Nephron (organoid): ENCODE data around the gene ISL2.

Experiments
- H3K27ac Mint-ChIP-seq, 3 experiments: 2 replicates each; pipeline ENCODE4 v1.8.0; 2020; ENCODE audit warnings: mixed read lengths in 3 of 3, mild to moderate bottlenecking in 2 of 3, moderate library complexity in 1 of 3
- H3K27me3 Mint-ChIP-seq: 2 replicates; pipeline ENCODE4 v1.8.0; 2021; ENCODE audit warnings: low read depth, mild to moderate bottlenecking, moderate library complexity, mixed read lengths
- H3K36me3 Mint-ChIP-seq: 2 replicates; pipeline ENCODE4 v1.8.0; 2020; ENCODE audit warnings: low read depth, mixed read lengths
- H3K4me1 Mint-ChIP-seq: 2 replicates; pipeline ENCODE4 v1.8.0; 2020; ENCODE audit warnings: mixed read lengths
- H3K4me3 Mint-ChIP-seq, 3 experiments: 2 replicates each; pipeline ENCODE4 v1.8.0; 2020; ENCODE audit warnings: mild to moderate bottlenecking in 3 of 3, mixed read lengths in 3 of 3, moderate library complexity in 2 of 3
- H3K9me3 Mint-ChIP-seq: 2 replicates; pipeline ENCODE4 v1.8.0; 2020; ENCODE audit warnings: mixed read lengths
- TF ChIP-seq, protein P1 (sequence below), 3 experiments: fragments of 200-600 bp; sonication (generic); IDR thresholded peaks; one replicate each; pipeline ENCODE4 v1.5.0; 2021; ENCODE audit warnings: antibody characterized with exemption in 3 of 3; ENCODE audit not compliant: unreplicated experiment in 3 of 3

The ISL2 gene

DNA sequence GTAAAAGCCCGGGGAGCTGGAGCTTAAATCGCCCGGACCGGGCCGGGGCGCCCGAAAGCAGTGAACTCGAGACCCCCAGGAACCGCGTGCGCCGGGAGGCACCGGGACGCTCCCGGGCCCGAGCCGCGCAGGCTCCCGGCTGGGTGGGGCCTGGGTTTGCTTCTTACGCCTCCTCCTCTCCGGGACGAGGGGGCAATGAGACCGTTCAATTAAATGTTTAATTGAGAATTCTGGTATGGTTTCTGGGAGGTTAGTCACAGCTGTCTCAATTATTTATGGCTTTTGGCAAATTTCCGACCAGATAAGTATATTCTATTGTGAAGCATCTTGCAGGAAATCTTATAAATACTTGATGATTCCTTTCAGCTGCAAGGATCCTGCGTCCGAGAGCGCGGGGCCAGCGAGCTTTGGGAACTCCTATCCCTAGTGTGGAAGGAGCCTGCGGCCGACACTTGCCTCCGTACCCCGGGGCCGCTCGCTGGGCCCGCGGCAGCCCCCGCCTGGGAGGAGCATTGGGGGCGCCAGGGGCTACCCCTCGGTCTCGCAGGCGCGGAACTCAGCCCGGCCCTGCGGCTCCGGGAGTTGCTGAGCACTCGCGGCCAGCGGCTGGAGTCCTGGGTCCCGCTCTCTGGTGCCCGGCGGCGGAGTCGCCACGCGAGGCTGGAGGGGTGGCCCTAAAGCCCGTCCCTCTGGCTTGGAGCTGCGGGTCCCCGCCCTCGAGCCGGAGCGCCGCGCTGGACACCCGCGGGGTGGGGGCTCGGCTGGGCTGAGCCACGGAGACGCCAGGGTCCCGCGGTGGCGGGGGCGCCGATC lies 10.3 kb downstream of the ISL2 start:
- TF ChIP-seq, protein P1, sequence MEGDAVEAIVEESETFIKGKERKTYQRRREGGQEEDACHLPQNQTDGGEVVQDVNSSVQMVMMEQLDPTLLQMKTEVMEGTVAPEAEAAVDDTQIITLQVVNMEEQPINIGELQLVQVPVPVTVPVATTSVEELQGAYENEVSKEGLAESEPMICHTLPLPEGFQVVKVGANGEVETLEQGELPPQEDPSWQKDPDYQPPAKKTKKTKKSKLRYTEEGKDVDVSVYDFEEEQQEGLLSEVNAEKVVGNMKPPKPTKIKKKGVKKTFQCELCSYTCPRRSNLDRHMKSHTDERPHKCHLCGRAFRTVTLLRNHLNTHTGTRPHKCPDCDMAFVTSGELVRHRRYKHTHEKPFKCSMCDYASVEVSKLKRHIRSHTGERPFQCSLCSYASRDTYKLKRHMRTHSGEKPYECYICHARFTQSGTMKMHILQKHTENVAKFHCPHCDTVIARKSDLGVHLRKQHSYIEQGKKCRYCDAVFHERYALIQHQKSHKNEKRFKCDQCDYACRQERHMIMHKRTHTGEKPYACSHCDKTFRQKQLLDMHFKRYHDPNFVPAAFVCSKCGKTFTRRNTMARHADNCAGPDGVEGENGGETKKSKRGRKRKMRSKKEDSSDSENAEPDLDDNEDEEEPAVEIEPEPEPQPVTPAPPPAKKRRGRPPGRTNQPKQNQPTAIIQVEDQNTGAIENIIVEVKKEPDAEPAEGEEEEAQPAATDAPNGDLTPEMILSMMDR (IDR thresholded peaks at IDR 0.05; ENCODE audit: unreplicated experiment in 3 of 3), result no peak
- Mint-ChIP-seq H3K4me1 (peaks cover 15% of the 10 kb centered on the region), H3K9me3 (peaks cover 2% of the 10 kb centered on the region), H3K4me3 (peak overlapping the region; percentile 62 to 75 (median 65)), H3K27me3 (peaks cover 91% of the 10 kb centered on the region), H3K27ac (no peak overlapping the region), H3K36me3 (peaks cover 13% of the 10 kb centered on the region)

DNA sequence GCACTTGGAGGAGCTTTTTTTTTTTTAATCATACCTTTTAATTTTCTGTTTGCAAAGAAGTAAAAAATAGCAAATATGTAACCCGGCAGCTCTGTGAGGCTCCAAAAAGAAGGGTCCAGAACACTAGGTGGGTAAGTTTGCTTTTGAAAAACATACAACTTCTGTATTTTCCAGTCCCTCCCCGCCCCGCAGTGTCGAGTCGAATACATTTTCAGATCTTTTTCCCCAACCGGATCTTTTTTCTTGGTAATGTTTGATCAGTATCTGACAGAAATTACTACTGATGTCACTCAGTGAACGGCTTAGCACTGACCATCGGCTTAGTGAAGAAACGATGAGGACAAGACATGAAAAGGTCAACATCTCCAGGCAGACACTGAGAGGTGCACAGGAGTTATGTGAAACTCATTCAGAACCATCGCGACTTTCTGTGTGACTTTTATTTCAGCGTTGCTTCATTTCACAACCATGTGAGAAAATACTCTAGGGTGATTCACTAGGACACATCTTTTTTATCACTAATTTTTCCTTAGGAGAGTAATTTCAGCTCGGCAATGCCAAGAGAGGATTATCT lies 11.0 kb downstream of the ISL2 start:
- Mint-ChIP-seq H3K36me3 (peaks cover 13% of the 10 kb centered on the region), H3K27me3 (peaks cover 93% of the 10 kb centered on the region), H3K27ac (no peak overlapping the region), H3K9me3 (peaks cover 2% of the 10 kb centered on the region), H3K4me3 (peak overlapping the region; percentile 61 to 66 (median 64)), H3K4me1 (peaks cover 11% of the 10 kb centered on the region)
- TF ChIP-seq, protein P1 (IDR thresholded peaks at IDR 0.05; ENCODE audit: unreplicated experiment in 3 of 3), result no peak

DNA sequence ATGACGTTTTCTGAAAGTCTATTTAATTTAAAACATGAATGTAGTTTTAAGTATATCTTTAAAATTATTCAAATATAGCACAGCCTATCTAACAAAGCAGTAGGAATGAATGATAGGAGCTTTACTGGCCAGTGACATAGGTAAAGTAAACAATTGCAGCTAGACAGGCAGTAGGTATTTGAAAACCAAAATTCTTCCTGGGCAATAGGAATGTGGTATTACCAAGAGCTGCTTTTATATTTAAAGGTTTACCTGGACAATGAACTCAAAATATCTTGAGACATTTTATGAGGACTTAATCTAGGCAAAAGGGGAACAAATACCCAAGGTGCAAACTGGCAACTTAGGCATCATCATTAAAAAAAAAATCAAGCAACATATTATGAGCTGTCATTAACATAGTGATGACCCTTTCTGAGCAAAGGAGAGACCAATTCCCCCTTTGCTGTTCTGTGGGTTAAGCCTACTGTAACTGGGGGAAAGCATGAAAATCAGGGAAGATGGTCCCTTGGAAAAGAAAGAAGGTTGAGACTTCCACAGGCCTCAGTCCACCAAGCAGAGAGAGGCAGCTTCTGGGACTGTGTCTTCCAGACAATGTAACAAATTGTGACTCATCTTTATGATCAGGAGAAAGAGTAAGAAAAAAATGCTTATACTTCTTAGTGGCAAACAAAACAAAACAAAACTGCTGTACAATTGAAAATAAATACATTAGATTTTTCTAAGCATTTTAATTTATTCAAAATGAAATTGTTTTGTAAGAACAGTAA lies 12.9 kb downstream of the ISL2 start:
- no peak overlapping the region for H3K27ac Mint-ChIP-seq
- H3K36me3 Mint-ChIP-seq, result peaks cover 13% of the 10 kb centered on the region
- H3K4me1 Mint-ChIP-seq, result peaks cover 11% of the 10 kb centered on the region
- TF ChIP-seq, protein P1 (IDR thresholded peaks at IDR 0.05; ENCODE audit: unreplicated experiment in 3 of 3), result no peak
- no peak overlapping the region for H3K4me3 Mint-ChIP-seq
- H3K27me3 Mint-ChIP-seq, result peaks cover 81% of the 10 kb centered on the region
- no peaks in the 10 kb centered on the region for H3K9me3 Mint-ChIP-seq

DNA sequence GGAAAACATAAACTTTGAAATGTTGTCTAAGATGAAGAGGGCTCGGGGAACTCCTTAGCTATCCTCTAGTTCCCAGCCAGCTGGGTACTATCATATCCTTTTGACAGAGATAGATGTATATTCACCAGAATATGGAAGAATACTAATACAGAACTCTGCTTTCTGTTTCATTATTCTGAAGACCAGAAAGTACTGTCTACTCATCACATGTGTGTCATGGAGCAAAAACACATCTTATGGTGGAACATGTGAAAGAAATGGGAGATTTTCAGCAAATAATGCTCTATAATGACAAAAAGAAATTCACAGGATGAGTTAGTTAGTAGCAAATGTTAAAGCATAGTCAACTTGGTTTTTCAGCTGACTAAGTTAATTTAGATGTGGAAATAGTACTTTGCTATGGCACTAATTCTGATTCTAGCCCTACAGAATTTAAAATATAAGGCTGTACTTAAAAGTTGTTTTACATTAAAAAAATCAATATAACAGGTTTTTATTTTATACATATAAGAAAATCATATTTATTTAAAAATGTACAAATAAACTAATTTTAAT lies 16.5 kb downstream of the ISL2 start:
- no peaks in the 10 kb centered on the region for H3K4me1 Mint-ChIP-seq
- peaks cover 10% of the 10 kb centered on the region for H3K36me3 Mint-ChIP-seq
- peaks cover 56% of the 10 kb centered on the region for H3K27me3 Mint-ChIP-seq
- TF ChIP-seq, protein P1 (IDR thresholded peaks at IDR 0.05; ENCODE audit: unreplicated experiment in 3 of 3), result no peak
- no peaks in the 10 kb centered on the region for H3K9me3 Mint-ChIP-seq
- no peak overlapping the region for H3K4me3 Mint-ChIP-seq
- H3K27ac Mint-ChIP-seq, result no peak overlapping the region

DNA sequence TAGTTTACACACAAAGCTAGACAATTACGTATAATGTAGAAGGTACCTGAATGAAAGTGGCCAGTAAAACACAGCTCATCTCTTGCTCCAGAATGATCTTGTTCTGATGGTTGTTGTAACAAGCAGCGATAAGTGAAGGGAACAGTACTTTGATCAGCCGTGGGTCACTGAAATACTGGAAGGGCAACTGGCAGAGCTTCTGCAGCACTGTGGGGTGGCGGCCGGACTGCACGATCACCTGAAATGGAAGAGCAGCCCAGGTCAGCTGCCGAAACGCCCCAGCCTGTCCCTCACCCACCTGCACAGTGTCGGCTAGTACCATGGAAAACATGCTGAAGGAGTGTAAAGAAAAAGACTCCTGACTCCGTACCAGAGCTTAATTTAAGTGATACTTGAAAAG lies 17.3 kb downstream of the ISL2 start:
- H3K36me3 Mint-ChIP-seq, result peaks cover 10% of the 10 kb centered on the region
- TF ChIP-seq, protein P1 (IDR thresholded peaks at IDR 0.05; ENCODE audit: unreplicated experiment in 3 of 3), result no peak
- no peaks in the 10 kb centered on the region for H3K9me3 Mint-ChIP-seq
- H3K4me1 Mint-ChIP-seq, result no peaks in the 10 kb centered on the region
- no peak overlapping the region for H3K27ac Mint-ChIP-seq
- no peak overlapping the region for H3K4me3 Mint-ChIP-seq
- H3K27me3 Mint-ChIP-seq, result peaks cover 48% of the 10 kb centered on the region
